Right atrium auricular region (tissue), 2 donors: ENCODE results near the gene ZFYVE28. TPM values are rescaled to one million over a fixed set of nuclear protein-coding genes. Genes with fewer than 3 reads are reported as not detected.
A peak's percentile ranks its signal among the peaks of the same experiment; 100 is the strongest.

Experiments
- DNase-seq: peaks from one replicate; pipeline ENCODE4 v3.0.0-alpha.2; 2019; ENCODE audit warnings: low spot score
- H3K27ac ChIP-seq, 2 donors: fragments of 200-600 bp; sonication (generic); 1 replicate in 1 of 2; 2 replicates in 1 of 2; pipeline ENCODE4 v1.5.1; 2016 to 2019
- H3K27me3 ChIP-seq, 2 donors: fragments of 200-600 bp; sonication (generic); one replicate each; pipeline versions ENCODE4 v1.5.1 to v1.6.0; 2017 to 2019
- H3K36me3 ChIP-seq: fragments of 200-600 bp; sonication (generic); one replicate; pipeline ENCODE4 v1.5.1; 2016
- H3K4me1 ChIP-seq, 2 donors: fragments of 200-600 bp; sonication (generic); one replicate each; pipeline versions ENCODE4 v1.5.1 to v1.6.0; 2017 to 2019
- H3K4me3 ChIP-seq, 2 donors: fragments of 200-600 bp; sonication (generic); 1 replicate in 1 of 2; 2 replicates in 1 of 2; pipeline ENCODE4 v1.5.1; 2017 to 2019; ENCODE audit warnings: mild to moderate bottlenecking in 1 of 2, moderate library complexity in 1 of 2
- H3K9me3 ChIP-seq, 2 donors: fragments of 200-600 bp; sonication (generic); one replicate each; pipeline ENCODE4 v1.5.1; 2019
- CTCF ChIP-seq, 2 donors: fragments of 200-600 bp; sonication (generic); IDR thresholded peaks; one replicate each; pipeline ENCODE4 v1.5.1; 2019; ENCODE audit warnings: antibody characterized with exemption in 2 of 2
- total RNA-seq, 2 donors: library from RNA; depleted of rRNA; stranded (reverse); fragments of >200 nt; gene quantifications; one replicate each; pipeline ENCODE4 v1.1.0, GENCODE V29; 2016

The ZFYVE28 gene
- total RNA-seq, 2 donors from 2014 or later, result 3.4 to 6.0 TPM

GRCh38 chr4:2261110-2261852 lies 157.2 kb downstream of the ZFYVE28 start:
- Histone ChIP-seq H3K4me1 (peaks cover 0 to 71% of the 10 kb centered on the region in 2 donors), H3K4me3 (peak overlapping the region; percentile 81 to 96), H3K36me3 (no peaks in the 10 kb centered on the region), H3K27me3 (no peaks in the 10 kb centered on the region), H3K27ac (peak overlapping the region; percentile 87 to 93), H3K9me3 (no peaks in the 10 kb centered on the region)
- no peak for TF ChIP-seq CTCF (IDR thresholded peaks at IDR 0.05)
- DNase-seq, result no peak

DNA sequence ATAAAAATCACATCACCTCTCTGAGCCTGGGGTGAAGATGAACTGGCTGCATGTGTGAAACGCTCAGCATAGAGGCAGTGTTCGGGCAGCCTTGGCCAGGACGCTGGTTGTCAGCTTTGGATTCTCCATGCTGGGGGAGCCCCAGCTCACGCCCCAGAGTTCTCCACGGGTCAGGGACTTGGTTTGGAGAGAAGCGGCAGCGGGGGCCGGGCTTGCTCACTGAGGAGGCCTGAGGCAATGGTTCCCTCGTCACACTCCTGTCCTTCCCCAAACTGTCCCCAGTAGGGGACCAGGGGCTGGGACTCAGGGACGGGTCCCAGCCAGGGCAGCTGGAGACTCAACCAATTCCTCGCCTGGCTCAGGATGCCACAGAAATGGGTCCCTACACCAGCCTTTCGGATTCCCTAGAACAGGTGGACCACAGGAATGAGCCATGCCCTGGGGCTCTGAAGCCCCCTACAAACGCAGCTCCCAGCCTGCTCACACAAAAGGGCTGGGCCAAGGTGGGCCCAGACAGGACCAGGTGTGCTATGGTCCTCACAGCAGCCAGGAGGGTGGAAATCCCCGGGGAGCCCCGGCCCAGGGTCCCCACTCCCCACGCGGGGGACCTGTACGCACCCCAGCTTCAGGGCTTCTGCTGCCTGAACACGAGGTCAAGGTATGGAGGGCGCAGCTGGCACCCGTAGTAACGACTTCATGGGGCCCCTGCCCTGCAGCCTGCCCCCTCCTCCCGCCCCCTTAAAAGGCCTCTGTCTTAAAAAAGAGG lies 157.9 kb downstream of the ZFYVE28 start:
- peaks cover 0 to 71% of the 10 kb centered on the region in 2 donors for H3K4me1 ChIP-seq

DNA sequence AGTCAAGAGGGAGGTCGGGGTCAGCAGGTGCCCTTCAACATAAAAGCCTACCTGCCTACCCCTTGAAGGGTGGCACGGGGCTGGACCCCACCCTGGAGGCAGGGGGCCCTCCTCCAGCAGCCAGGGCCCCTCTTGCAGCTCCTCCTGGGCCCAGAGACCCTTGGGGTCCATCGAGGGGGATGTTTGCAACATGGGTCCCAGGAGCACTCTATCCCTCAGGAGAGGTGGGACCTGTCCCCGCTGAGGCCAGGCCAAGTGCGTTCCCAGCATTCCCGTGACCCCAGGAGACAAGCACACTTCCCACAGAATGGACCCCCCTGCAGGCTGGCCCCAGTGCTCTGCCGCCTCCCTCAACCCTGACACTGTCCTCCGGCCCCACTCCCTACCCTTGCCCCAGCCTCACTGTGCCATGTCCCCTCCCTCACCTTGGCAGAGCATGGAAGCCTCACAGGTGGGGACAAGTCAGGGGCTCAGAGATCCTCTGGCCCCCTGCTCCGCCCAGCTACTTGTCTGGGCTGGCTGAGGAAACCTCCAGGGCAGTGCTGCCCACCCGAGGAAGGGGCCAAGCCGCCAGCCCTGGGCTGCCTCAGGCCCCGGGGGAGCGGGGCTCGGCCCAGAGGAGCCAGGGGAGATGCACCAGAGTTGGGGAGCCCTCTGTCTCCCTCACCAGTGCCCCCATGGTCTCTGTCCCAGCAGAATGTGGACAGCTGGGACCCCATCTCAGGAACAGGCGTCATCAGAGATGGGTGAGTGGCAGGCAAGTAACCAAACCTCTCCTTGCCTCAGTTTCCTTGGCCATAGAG lies 158.7 kb downstream of the ZFYVE28 start:
- Histone ChIP-seq H3K4me1 (peaks cover 0 to 72% of the 10 kb centered on the region in 2 donors), H3K27me3 (no peaks in the 10 kb centered on the region), H3K36me3 (peaks cover 4% of the 10 kb centered on the region), H3K27ac (peak overlapping the region; percentile 87 to 93), H3K9me3 (no peaks in the 10 kb centered on the region), H3K4me3 (peak overlapping the region; percentile 81 to 96)
- peak; percentile 57 for DNase-seq
- no peak for TF ChIP-seq CTCF (IDR thresholded peaks at IDR 0.05)

More for the DNA sequence above, 157.9 kb downstream of the ZFYVE28 start:
- Histone ChIP-seq H3K9me3 (no peaks in the 10 kb centered on the region), H3K36me3 (no peaks in the 10 kb centered on the region), H3K27me3 (no peaks in the 10 kb centered on the region), H3K4me3 (peak overlapping the region; percentile 81 to 96), H3K27ac (peak overlapping the region; percentile 87 to 93)
- DNase-seq, result peak; percentile 59
- TF ChIP-seq CTCF (IDR thresholded peaks at IDR 0.05), result no peak

DNA sequence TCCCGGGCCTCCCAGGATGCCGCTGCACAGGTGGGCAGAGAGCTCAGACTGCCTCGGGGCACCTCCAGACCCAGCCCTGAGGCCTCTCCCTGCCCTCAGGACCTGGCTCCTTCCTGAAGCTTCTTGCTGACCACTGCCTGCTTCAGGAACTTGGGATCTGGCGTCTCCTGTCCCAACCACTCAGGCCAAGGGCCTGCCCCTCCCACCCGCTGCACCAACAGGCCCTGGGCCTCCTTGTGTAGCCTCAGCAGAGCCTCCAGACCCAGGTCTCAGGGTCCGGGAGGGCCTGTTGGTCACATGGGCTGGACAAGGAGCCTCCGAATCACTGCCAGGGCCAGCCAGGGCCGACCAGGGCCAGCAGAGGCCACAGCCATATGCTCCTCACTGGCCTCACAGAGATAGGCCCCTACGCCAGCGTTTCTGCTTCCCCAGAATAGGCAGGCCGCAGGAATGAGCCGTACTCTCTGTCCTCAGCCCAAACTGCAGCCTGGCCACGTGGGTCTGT lies 159.4 kb downstream of the ZFYVE28 start:
- Histone ChIP-seq H3K4me3 (peak overlapping the region in 1 of 2 donors; percentile 81), H3K36me3 (peaks cover 11% of the 10 kb centered on the region), H3K9me3 (no peaks in the 10 kb centered on the region), H3K27me3 (no peaks in the 10 kb centered on the region), H3K27ac (peak overlapping the region; percentile 87 to 93), H3K4me1 (peaks cover 0 to 75% of the 10 kb centered on the region in 2 donors)
- no peak for TF ChIP-seq CTCF (IDR thresholded peaks at IDR 0.05)
- DNase-seq, result no peak
